Measurements from ENCODE around the gene RIT2. TPM values are rescaled to one million over a fixed set of nuclear protein-coding genes. Genes with fewer than 3 reads are reported as not detected.

RIT2 gene
- total RNA-seq, 4 donors from 2014 or later: not detected

- DNase-seq (ENCODE audit: low spot score in 2 of 2): no peak
- no peak for TF ChIP-seq POLR2A (IDR thresholded peaks at IDR 0.05)
- no peak for TF ChIP-seq CTCF (IDR thresholded peaks at IDR 0.05)
- TF ChIP-seq EP300 (IDR thresholded peaks at IDR 0.05): no peak
- no peaks in the 10 kb centered on the region for H3K9me3 ChIP-seq
- no peaks in the 10 kb centered on the region for H3K4me1 ChIP-seq
- WGBS, 2 donors: 78 to 83% methylated on average over 5 of the region's 5 CpGs
- H3K36me3 ChIP-seq: no peaks in the 10 kb centered on the region
- H3K27me3 ChIP-seq: no peaks in the 10 kb centered on the region
- no peak overlapping the region for H3K27ac ChIP-seq
- H3K4me3 ChIP-seq: no peak overlapping the region
These were observed 334.1 kb downstream of the RIT2 start for GRCh38 chr18:42781298-42781815.

GRCh38 chr18:42780171-42780570, 335.3 kb downstream of the RIT2 start:
- no peak overlapping the region for H3K27ac ChIP-seq
- no peak for DNase-seq (ENCODE audit: low spot score in 2 of 2)
- H3K27me3 ChIP-seq: no peaks in the 10 kb centered on the region
- no peaks in the 10 kb centered on the region for H3K36me3 ChIP-seq
- H3K4me1 ChIP-seq: no peaks in the 10 kb centered on the region
- no peaks in the 10 kb centered on the region for H3K9me3 ChIP-seq
- no peak overlapping the region for H3K4me3 ChIP-seq
- TF ChIP-seq POLR2A (IDR thresholded peaks at IDR 0.05) (no peak), EP300 (IDR thresholded peaks at IDR 0.05) (no peak), CTCF (IDR thresholded peaks at IDR 0.05) (no peak)

DNA sequence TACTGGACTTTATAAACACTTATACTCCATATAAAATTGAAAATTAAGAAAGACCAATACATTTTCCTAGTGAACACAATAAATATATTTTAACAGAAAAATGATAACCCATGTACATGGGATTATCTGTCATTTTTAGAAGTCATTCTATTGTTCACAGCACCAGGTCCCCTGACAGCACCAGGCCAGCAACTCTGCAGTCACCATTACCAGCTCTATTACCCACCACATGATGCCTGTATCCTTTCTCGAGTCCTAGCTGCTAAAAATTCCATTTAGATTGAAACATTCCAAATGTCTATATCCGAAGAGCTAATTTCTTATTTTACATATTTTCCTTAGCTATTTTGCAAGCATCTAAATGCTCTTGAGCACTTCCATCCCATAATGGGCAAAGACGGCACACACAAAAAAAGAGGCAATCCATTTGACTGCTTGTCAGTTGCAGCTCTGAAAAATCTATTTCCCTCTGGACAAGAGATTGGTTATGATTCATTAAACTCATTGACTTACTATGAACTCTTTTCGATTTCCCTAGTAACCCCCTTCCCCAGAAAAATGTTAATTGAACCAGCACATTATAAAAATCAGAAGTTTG, 336.9 kb downstream of the RIT2 start:
- Histone ChIP-seq H3K4me3 (no peak overlapping the region), H3K36me3 (no peaks in the 10 kb centered on the region), H3K27ac (no peak overlapping the region), H3K4me1 (no peaks in the 10 kb centered on the region), H3K9me3 (no peaks in the 10 kb centered on the region), H3K27me3 (no peaks in the 10 kb centered on the region)
- 64 to 68% methylated on average over 4 of the region's 4 CpGs for WGBS, 2 donors
- DNase-seq (ENCODE audit: low spot score in 2 of 2): no peak
- TF ChIP-seq POLR2A (IDR thresholded peaks at IDR 0.05): no peak
- no peak for TF ChIP-seq CTCF (IDR thresholded peaks at IDR 0.05)
- no peak for TF ChIP-seq EP300 (IDR thresholded peaks at IDR 0.05)

GRCh38 chr18:42778024-42778423, 337.5 kb downstream of the RIT2 start:
- Histone ChIP-seq H3K27me3 (no peaks in the 10 kb centered on the region), H3K9me3 (no peaks in the 10 kb centered on the region), H3K4me3 (no peak overlapping the region), H3K27ac (no peak overlapping the region), H3K4me1 (no peaks in the 10 kb centered on the region), H3K36me3 (no peaks in the 10 kb centered on the region)
- DNase-seq (ENCODE audit: low spot score in 2 of 2): no peak
- TF ChIP-seq POLR2A (IDR thresholded peaks at IDR 0.05): no peak
- TF ChIP-seq EP300 (IDR thresholded peaks at IDR 0.05): no peak
- no peak for TF ChIP-seq CTCF (IDR thresholded peaks at IDR 0.05)

DNA sequence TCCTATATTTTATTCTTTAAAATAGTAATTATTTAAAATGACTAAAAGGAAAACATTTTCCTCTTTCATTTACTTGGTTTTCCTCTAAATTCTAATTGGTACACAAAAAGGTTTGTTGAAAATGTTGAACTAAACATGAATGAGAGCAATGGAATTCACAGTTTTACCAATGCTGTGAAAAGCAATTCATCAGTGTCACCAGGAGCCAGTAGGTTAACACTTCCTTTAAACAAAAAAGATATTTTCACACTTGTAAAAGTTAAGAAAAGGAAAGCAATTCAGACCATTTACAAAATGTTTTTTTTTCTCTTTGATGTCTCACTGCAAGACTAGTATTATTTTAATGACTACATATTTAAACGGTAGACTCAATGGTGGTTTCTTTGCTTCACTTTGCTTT, 341.6 kb downstream of the RIT2 start:
- H3K4me1 ChIP-seq: no peaks in the 10 kb centered on the region
- H3K9me3 ChIP-seq: no peaks in the 10 kb centered on the region
- no peaks in the 10 kb centered on the region for H3K36me3 ChIP-seq
- no peak overlapping the region for H3K27ac ChIP-seq
- H3K27me3 ChIP-seq: no peaks in the 10 kb centered on the region
- H3K4me3 ChIP-seq: no peak overlapping the region
- no peak for DNase-seq (ENCODE audit: low spot score in 2 of 2)
- 3 to 11% methylated on average over 1 of the region's 1 CpG for WGBS, 2 donors
- no peak for TF ChIP-seq CTCF (IDR thresholded peaks at IDR 0.05)
- no peak for TF ChIP-seq POLR2A (IDR thresholded peaks at IDR 0.05)
- no peak for TF ChIP-seq EP300 (IDR thresholded peaks at IDR 0.05)

Data from tibial nerve (tissue), 4 donors.